D341Med (cell line): Measurements from ENCODE around the gene KAT6B.
"Not testable (repeated sequence)": the region's sequence is repeated elsewhere in the genome, so short reads cannot be mapped to it uniquely, and the experiment has no call there.

ENCODE experiments used
- DNase-seq: peaks from one replicate; pipeline ENCODE4 v3.0.0; 2012; ENCODE audit warnings: low spot score

The KAT6B gene

GRCh38 chr10:74859546-74859945, 33.1 kb downstream of the KAT6B start:
- DNase-seq: no peak

GRCh38 chr10:74862625-74863024, 36.2 kb downstream of the KAT6B start:
- no peak for DNase-seq

GRCh38 chr10:74863551-74863950, 37.2 kb downstream of the KAT6B start:
- no peak for DNase-seq

GRCh38 chr10:74867351-74867750, 41.0 kb downstream of the KAT6B start:
- DNase-seq: no peak

GRCh38 chr10:74868392-74868977, 42.1 kb downstream of the KAT6B start:
- DNase-seq: no peak

- no peak for DNase-seq
Observed at GRCh38 chr10:74869635-74870034, 43.2 kb downstream of the KAT6B start.

- no peak for DNase-seq
Observed at GRCh38 chr10:74870191-74870590, 43.8 kb downstream of the KAT6B start.

- no peak for DNase-seq
Observed at GRCh38 chr10:74871595-74872382, 45.4 kb downstream of the KAT6B start.

- no peak for DNase-seq
Observed at GRCh38 chr10:74873803-74874454, 47.5 kb downstream of the KAT6B start.

GRCh38 chr10:74874649-74875048, 48.2 kb downstream of the KAT6B start:
- no peak for DNase-seq

GRCh38 chr10:74875068-74875467, 48.7 kb downstream of the KAT6B start:
- DNase-seq: no peak

GRCh38 chr10:74875966-74876365, 49.6 kb downstream of the KAT6B start:
- DNase-seq: no peak

GRCh38 chr10:74877054-74877453, 50.7 kb downstream of the KAT6B start:
- DNase-seq: not testable (repeated sequence)

- no peak for DNase-seq
Observed at GRCh38 chr10:74877898-74878297, 51.5 kb downstream of the KAT6B start.

GRCh38 chr10:74880041-74880440, 53.6 kb downstream of the KAT6B start:
- DNase-seq: no peak

GRCh38 chr10:74881253-74881884, 55.0 kb downstream of the KAT6B start:
- DNase-seq: no peak

GRCh38 chr10:74882427-74882826, 56.0 kb downstream of the KAT6B start:
- DNase-seq: no peak

- no peak for DNase-seq
Observed at GRCh38 chr10:74882831-74883230, 56.4 kb downstream of the KAT6B start.

GRCh38 chr10:74883428-74883827, 57.0 kb downstream of the KAT6B start:
- DNase-seq: no peak

GRCh38 chr10:74887614-74888284, 61.3 kb downstream of the KAT6B start:
- no peak for DNase-seq

GRCh38 chr10:74888962-74889661, 62.7 kb downstream of the KAT6B start:
- DNase-seq: peak; percentile 33

- no peak for DNase-seq
Observed at GRCh38 chr10:74889662-74889998, 63.2 kb downstream of the KAT6B start.
